ENCODE results near the gene KCNJ14.

Gene KCNJ14

GRCh38 chr19:48445606-48446481 is 9.5 kb upstream of the KCNJ14 start, which contains the start of gene GRWD1:
GRWD1 (plus strand) TSS chr19:48445983; CDS start chr19:48446006, 23 bp downstream.
- H3K27ac ChIP-seq: peak within 1 kb of the TSS; percentile 92
- peak; percentile 63 for TF ChIP-seq CTCF (conservative IDR thresholded peaks at IDR 0.05)

GRCh38 chr19:48446579-48446978 is 8.8 kb upstream of the KCNJ14 start:
- peak overlapping the region; percentile 92 for H3K27ac ChIP-seq
- TF ChIP-seq CTCF (conservative IDR thresholded peaks at IDR 0.05): no peak

GRCh38 chr19:48448563-48448962 is 6.8 kb upstream of the KCNJ14 start:
- no peak for TF ChIP-seq CTCF (conservative IDR thresholded peaks at IDR 0.05)
- H3K27ac ChIP-seq: no peak overlapping the region

GRCh38 chr19:48450441-48450840 is 4.9 kb upstream of the KCNJ14 start:
- no peak overlapping the region for H3K27ac ChIP-seq
- TF ChIP-seq CTCF (conservative IDR thresholded peaks at IDR 0.05): no peak

GRCh38 chr19:48450863-48451262 is 4.5 kb upstream of the KCNJ14 start:
- H3K27ac ChIP-seq: no peak overlapping the region
- TF ChIP-seq CTCF (conservative IDR thresholded peaks at IDR 0.05): no peak

GRCh38 chr19:48451624-48452023 is 3.8 kb upstream of the KCNJ14 start:
- TF ChIP-seq CTCF (conservative IDR thresholded peaks at IDR 0.05): no peak
- no peak overlapping the region for H3K27ac ChIP-seq

- TF ChIP-seq CTCF (conservative IDR thresholded peaks at IDR 0.05): no peak
- no peak overlapping the region for H3K27ac ChIP-seq
These were observed 2.8 kb upstream of the KCNJ14 start for GRCh38 chr19:48452289-48453190.
